Mammary epithelial cell (primary cell): Measurements from ENCODE around the gene DAB2.

Source experiments
- EZH2 ChIP-seq: IDR thresholded peaks from 2 replicates; pipeline ENCODE4 v1.6.1; 2012; ENCODE audit warnings: low read length, inconsistent platforms, borderline replicate concordance
- TF ChIP-seq, protein P1 (sequence below), 2 donors: IDR thresholded peaks in 1 of 2; conservative IDR thresholded peaks in 1 of 2; 2 replicates each; pipeline ENCODE4 v1.5.1; 2011 to 2012; ENCODE audit warnings: inconsistent platforms in 2 of 2, low read length in 2 of 2, mild to moderate bottlenecking in 2 of 2, control low read depth in 1 of 2, low read depth in 1 of 2; ENCODE audit not compliant: insufficient read depth in 1 of 2; ENCODE audit errors: extremely low read depth in 1 of 2

DNA sequence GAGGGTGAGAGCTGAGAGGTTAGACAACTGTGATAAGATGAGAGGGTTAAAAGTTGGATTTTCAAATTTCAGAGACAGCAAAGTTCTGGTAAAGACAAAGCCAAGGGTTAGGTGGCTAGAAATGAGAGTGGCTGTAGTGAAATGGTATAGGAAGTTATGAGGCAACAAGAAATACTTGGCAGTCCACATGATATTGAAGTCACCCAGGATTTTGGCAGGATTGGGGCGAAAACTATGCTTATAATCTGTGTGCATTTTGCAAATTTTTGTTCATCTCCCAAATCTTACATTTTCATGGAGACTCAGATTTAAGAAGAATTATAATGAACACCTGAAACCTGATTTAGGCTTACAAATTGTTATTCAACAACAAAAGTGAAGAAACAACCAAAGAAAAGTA lies 96.0 kb downstream of the DAB2 start:
- TF ChIP-seq, protein P1, sequence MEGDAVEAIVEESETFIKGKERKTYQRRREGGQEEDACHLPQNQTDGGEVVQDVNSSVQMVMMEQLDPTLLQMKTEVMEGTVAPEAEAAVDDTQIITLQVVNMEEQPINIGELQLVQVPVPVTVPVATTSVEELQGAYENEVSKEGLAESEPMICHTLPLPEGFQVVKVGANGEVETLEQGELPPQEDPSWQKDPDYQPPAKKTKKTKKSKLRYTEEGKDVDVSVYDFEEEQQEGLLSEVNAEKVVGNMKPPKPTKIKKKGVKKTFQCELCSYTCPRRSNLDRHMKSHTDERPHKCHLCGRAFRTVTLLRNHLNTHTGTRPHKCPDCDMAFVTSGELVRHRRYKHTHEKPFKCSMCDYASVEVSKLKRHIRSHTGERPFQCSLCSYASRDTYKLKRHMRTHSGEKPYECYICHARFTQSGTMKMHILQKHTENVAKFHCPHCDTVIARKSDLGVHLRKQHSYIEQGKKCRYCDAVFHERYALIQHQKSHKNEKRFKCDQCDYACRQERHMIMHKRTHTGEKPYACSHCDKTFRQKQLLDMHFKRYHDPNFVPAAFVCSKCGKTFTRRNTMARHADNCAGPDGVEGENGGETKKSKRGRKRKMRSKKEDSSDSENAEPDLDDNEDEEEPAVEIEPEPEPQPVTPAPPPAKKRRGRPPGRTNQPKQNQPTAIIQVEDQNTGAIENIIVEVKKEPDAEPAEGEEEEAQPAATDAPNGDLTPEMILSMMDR (conservative IDR thresholded peaks at IDR 0.05 in 1 of 2, IDR thresholded peaks at IDR 0.05 in 1 of 2; ENCODE audit: extremely low read depth in 1 of 2, insufficient read depth in 1 of 2, low read depth in 1 of 2, low read length in 2 of 2): no peak
- TF ChIP-seq EZH2: no peak
